ENCODE measurements around the gene ITCH. TPM values are rescaled to one million over a fixed set of nuclear protein-coding genes. Genes with fewer than 3 reads are reported as not detected.
A peak's percentile ranks its signal among the peaks of the same experiment; 100 is the strongest.

The ITCH gene
- total and polyA plus RNA-seq, 2 experiments from 2014 or later, result 22.1 to 61.2 TPM

- peak; percentile 99 for DNase-seq (ENCODE audit: low spot score)
- peak within 1 kb of the TSS; percentile 87 for H3K27ac ChIP-seq
- H3K27me3 ChIP-seq, result no peaks in the 10 kb centered on the region
- peak within 1 kb of the TSS; percentile 88 for H3K4me2 ChIP-seq
- 2% methylated on average over 78 of the region's 103 CpGs for WGBS (ENCODE audit: low lambda C conversion rate, missing lambda C conversion rate)
- peak within 1 kb of the TSS; percentile 83 for H3K4me3 ChIP-seq
- no peaks in the 10 kb centered on the region for H3K9me2 ChIP-seq (replicated peaks; ENCODE audit: insufficient read depth)
- H3K36me3 ChIP-seq (replicated peaks; ENCODE audit: insufficient read depth, low read depth), result no peaks in the 10 kb centered on the region
- peak within 1 kb of the TSS; percentile 100 for H2AFZ ChIP-seq
- H3K79me2 ChIP-seq, result no peaks in the 10 kb centered on the region
- no peak for TF ChIP-seq CTCF (IDR thresholded peaks at IDR 0.05; ENCODE audit: poor library complexity)
- TF ChIP-seq EZH2 (IDR thresholded peaks at IDR 0.05; ENCODE audit: borderline replicate concordance), result no peak
- TF ChIP-seq EZH2phosphoT487 (IDR thresholded peaks at IDR 0.05; ENCODE audit: low read depth, severe bottlenecking, unreplicated experiment), result no peak
- no peaks in the 10 kb centered on the region for H3K9me3 ChIP-seq (ENCODE audit: low read depth)
- no peaks in the 10 kb centered on the region for H4K20me1 ChIP-seq (ENCODE audit: insufficient read depth, poor library complexity, severe bottlenecking)
- peaks cover 6% of the 10 kb centered on the region for H3K4me1 ChIP-seq (ENCODE audit: insufficient read depth)
Measured at GRCh38 chr20:34558320-34559218, 195.5 kb downstream of the ITCH start, which contains the start of gene MAP1LC3A. Gene MAP1LC3A, plus strand, starts transcription at chr20:34558718. Its CDS starts 151 bp downstream, at chr20:34558869.

GRCh38 chr20:34559311-34560140 lies 196.5 kb downstream of the ITCH start:
- H3K36me3 ChIP-seq (replicated peaks; ENCODE audit: insufficient read depth, low read depth), result no peaks in the 10 kb centered on the region
- no peak for DNase-seq (ENCODE audit: low spot score)
- H3K4me1 ChIP-seq (ENCODE audit: insufficient read depth), result peaks cover 6% of the 10 kb centered on the region
- no peaks in the 10 kb centered on the region for H3K9me2 ChIP-seq (replicated peaks; ENCODE audit: insufficient read depth)
- peak overlapping the region; percentile 73 for H3K4me3 ChIP-seq
- TF ChIP-seq EZH2phosphoT487 (IDR thresholded peaks at IDR 0.05; ENCODE audit: low read depth, severe bottlenecking, unreplicated experiment) (no peak), EZH2 (IDR thresholded peaks at IDR 0.05; ENCODE audit: borderline replicate concordance) (no peak), CTCF (IDR thresholded peaks at IDR 0.05; ENCODE audit: poor library complexity) (no peak)
- peak overlapping the region; percentile 87 for H3K27ac ChIP-seq
- peak overlapping the region; percentile 90 for H2AFZ ChIP-seq
- peak overlapping the region; percentile 88 for H3K4me2 ChIP-seq
- H3K27me3 ChIP-seq, result no peaks in the 10 kb centered on the region
- no peaks in the 10 kb centered on the region for H3K79me2 ChIP-seq
- 63% methylated on average over 29 of the region's 43 CpGs for WGBS (ENCODE audit: low lambda C conversion rate, missing lambda C conversion rate)
- no peaks in the 10 kb centered on the region for H4K20me1 ChIP-seq (ENCODE audit: insufficient read depth, poor library complexity, severe bottlenecking)
- no peaks in the 10 kb centered on the region for H3K9me3 ChIP-seq (ENCODE audit: low read depth)

- Histone ChIP-seq H3K36me3 (replicated peaks; ENCODE audit: insufficient read depth, low read depth) (no peaks in the 10 kb centered on the region), H3K4me3 (no peak overlapping the region), H3K9me2 (replicated peaks; ENCODE audit: insufficient read depth) (no peaks in the 10 kb centered on the region), H3K4me1 (ENCODE audit: insufficient read depth) (peaks cover 6% of the 10 kb centered on the region), H2AFZ (no peak overlapping the region), H4K20me1 (ENCODE audit: insufficient read depth, poor library complexity, severe bottlenecking) (no peaks in the 10 kb centered on the region), H3K9me3 (ENCODE audit: low read depth) (no peaks in the 10 kb centered on the region), H3K79me2 (no peaks in the 10 kb centered on the region), H3K27me3 (no peaks in the 10 kb centered on the region), H3K27ac (no peak overlapping the region), H3K4me2 (no peak overlapping the region)
- WGBS (ENCODE audit: low lambda C conversion rate, missing lambda C conversion rate), result 95% methylated on average over 7 of the region's 12 CpGs
- no peak for TF ChIP-seq EZH2phosphoT487 (IDR thresholded peaks at IDR 0.05; ENCODE audit: low read depth, severe bottlenecking, unreplicated experiment)
- TF ChIP-seq EZH2 (IDR thresholded peaks at IDR 0.05; ENCODE audit: borderline replicate concordance), result no peak
- no peak for TF ChIP-seq CTCF (IDR thresholded peaks at IDR 0.05; ENCODE audit: poor library complexity)
- no peak for DNase-seq (ENCODE audit: low spot score)
Measured at GRCh38 chr20:34560141-34560523, 197.1 kb downstream of the ITCH start.
